Osteoblast (primary cell): ENCODE measurements around the gene DSTN. TPM values are rescaled to one million over a fixed set of nuclear protein-coding genes. Genes with fewer than 3 reads are reported as not detected.

ENCODE experiments used
- DNase-seq: peaks from one replicate; pipeline ENCODE4 v3.0.0; 2011; ENCODE audit warnings: low spot score, mixed read lengths; ENCODE audit not compliant: insufficient read length; ENCODE audit errors: missing footprints
- H2AFZ ChIP-seq: 2 replicates; pipeline ENCODE4 v1.6.0; 2011; ENCODE audit warnings: mild to moderate bottlenecking, low read length
- H3K27ac ChIP-seq: 2 replicates; pipeline ENCODE4 v1.5.1; 2011; ENCODE audit warnings: mild to moderate bottlenecking, low read depth, low read length, moderate library complexity
- H3K27me3 ChIP-seq: 2 replicates; pipeline ENCODE4 v1.6.0; 2012; ENCODE audit warnings: mild to moderate bottlenecking, control low read depth, inconsistent platforms, low read length, moderate library complexity; ENCODE audit not compliant: insufficient read depth
- H3K36me3 ChIP-seq: 2 replicates; pipeline ENCODE4 v1.5.1; 2011; ENCODE audit warnings: mild to moderate bottlenecking, low read length, control low read depth, moderate library complexity; ENCODE audit not compliant: insufficient read depth
- H3K4me1 ChIP-seq: 2 replicates; pipeline ENCODE4 v1.5.1; 2011; ENCODE audit warnings: mild to moderate bottlenecking, low read length, control low read depth, moderate library complexity; ENCODE audit not compliant: insufficient read depth
- H3K4me2 ChIP-seq: 2 replicates; pipeline ENCODE4 v1.6.0; 2011; ENCODE audit warnings: mild to moderate bottlenecking, low read length; ENCODE audit not compliant: insufficient read depth
- H3K4me3 ChIP-seq: fragments of 200-600 bp; sonication (generic); 3 replicates; pipeline ENCODE4 v1.5.1; 2012; ENCODE audit warnings: mild to moderate bottlenecking, low read length, inconsistent platforms; ENCODE audit not compliant: insufficient read depth
- H3K79me2 ChIP-seq: 2 replicates; pipeline ENCODE4 v1.6.0; 2012; ENCODE audit warnings: mild to moderate bottlenecking, low read length, control low read depth, inconsistent platforms; ENCODE audit not compliant: insufficient read depth
- H3K9me3 ChIP-seq: 2 replicates; pipeline ENCODE4 v1.5.1; 2011; ENCODE audit warnings: low read depth, low read length, control low read depth
- H4K20me1 ChIP-seq: 2 replicates; pipeline ENCODE4 v1.6.0; 2012; ENCODE audit warnings: mild to moderate bottlenecking, low read length, control low read depth; ENCODE audit not compliant: insufficient read depth
- total RNA-seq: library from RNA; depleted of rRNA; stranded (reverse); fragments of >200 nt; gene quantifications from 2 replicates; pipeline ENCODE4 v1.2.3, GENCODE V29; 2012
- TF ChIP-seq, protein P1 (sequence below): IDR thresholded peaks from 2 replicates; pipeline ENCODE4 v1.5.1; 2011; ENCODE audit warnings: mild to moderate bottlenecking, low read depth, low read length, moderate library complexity; ENCODE audit errors: extremely low read depth

Gene DSTN
- 627 and 634 TPM in 2 replicates for total RNA-seq

- TF ChIP-seq, protein P1, sequence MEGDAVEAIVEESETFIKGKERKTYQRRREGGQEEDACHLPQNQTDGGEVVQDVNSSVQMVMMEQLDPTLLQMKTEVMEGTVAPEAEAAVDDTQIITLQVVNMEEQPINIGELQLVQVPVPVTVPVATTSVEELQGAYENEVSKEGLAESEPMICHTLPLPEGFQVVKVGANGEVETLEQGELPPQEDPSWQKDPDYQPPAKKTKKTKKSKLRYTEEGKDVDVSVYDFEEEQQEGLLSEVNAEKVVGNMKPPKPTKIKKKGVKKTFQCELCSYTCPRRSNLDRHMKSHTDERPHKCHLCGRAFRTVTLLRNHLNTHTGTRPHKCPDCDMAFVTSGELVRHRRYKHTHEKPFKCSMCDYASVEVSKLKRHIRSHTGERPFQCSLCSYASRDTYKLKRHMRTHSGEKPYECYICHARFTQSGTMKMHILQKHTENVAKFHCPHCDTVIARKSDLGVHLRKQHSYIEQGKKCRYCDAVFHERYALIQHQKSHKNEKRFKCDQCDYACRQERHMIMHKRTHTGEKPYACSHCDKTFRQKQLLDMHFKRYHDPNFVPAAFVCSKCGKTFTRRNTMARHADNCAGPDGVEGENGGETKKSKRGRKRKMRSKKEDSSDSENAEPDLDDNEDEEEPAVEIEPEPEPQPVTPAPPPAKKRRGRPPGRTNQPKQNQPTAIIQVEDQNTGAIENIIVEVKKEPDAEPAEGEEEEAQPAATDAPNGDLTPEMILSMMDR: no peak
- peak within 1 kb of the TSS; percentile 91 for H3K4me3 ChIP-seq
- H3K79me2 ChIP-seq: peaks cover 54% of the 10 kb centered on the region
- H3K36me3 ChIP-seq: peaks cover 8% of the 10 kb centered on the region
- H3K4me2 ChIP-seq: peak within 1 kb of the TSS; percentile 90
- no peak within 1 kb of the TSS for H2AFZ ChIP-seq
- peaks cover 41% of the 10 kb centered on the region for H3K4me1 ChIP-seq
- peaks cover 42% of the 10 kb centered on the region for H4K20me1 ChIP-seq
- H3K27ac ChIP-seq: peak within 1 kb of the TSS; percentile 95
- DNase-seq: peak; percentile 97
- no peaks in the 10 kb centered on the region for H3K9me3 ChIP-seq
- no peaks in the 10 kb centered on the region for H3K27me3 ChIP-seq
Measured at GRCh38 chr20:17569616-17570346, at the start of gene DSTN. DSTN (plus strand) TSS chr20:17570075; CDS start chr20:17570209, 134 bp downstream.

GRCh38 chr20:17520583-17520982, 49.3 kb upstream of the DSTN start:
- no peak overlapping the region for H3K4me2 ChIP-seq
- H3K27me3 ChIP-seq: peaks cover 5% of the 10 kb centered on the region
- H3K79me2 ChIP-seq: no peaks in the 10 kb centered on the region
- DNase-seq: no peak
- H3K36me3 ChIP-seq: no peaks in the 10 kb centered on the region
- TF ChIP-seq, protein P1: no peak
- peak overlapping the region; percentile 42 for H2AFZ ChIP-seq
- no peak overlapping the region for H3K27ac ChIP-seq
- H3K9me3 ChIP-seq: no peaks in the 10 kb centered on the region
- no peak overlapping the region for H3K4me3 ChIP-seq
- no peaks in the 10 kb centered on the region for H3K4me1 ChIP-seq
- H4K20me1 ChIP-seq: no peaks in the 10 kb centered on the region

DNA sequence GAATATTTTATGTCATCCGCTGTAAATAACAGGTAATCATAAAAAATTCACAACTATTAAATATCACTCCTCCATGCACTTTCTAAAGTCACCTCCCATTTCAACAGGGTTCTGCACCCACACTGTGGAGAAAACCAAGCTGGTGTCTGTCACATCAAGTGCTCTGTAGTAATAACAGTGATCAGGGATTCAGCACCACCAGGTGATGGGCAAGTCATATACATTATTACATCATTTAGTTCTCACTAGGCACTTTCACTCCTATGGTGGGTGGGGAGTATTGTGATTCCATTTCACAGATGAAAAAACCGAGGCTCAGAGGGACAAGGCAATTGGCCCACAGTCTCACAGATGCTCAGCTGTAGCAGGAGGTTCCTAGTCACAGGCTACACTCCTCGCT, 47.3 kb upstream of the DSTN start:
- no peak for DNase-seq
- TF ChIP-seq, protein P1: no peak
- H3K9me3 ChIP-seq: no peaks in the 10 kb centered on the region
- H3K4me1 ChIP-seq: no peaks in the 10 kb centered on the region
- H3K4me3 ChIP-seq: no peak overlapping the region
- H3K4me2 ChIP-seq: no peak overlapping the region
- no peaks in the 10 kb centered on the region for H3K79me2 ChIP-seq
- H3K27me3 ChIP-seq: peaks cover 7% of the 10 kb centered on the region
- H4K20me1 ChIP-seq: no peaks in the 10 kb centered on the region
- H3K36me3 ChIP-seq: no peaks in the 10 kb centered on the region
- no peak overlapping the region for H3K27ac ChIP-seq
- H2AFZ ChIP-seq: no peak overlapping the region

- Histone ChIP-seq H3K4me2 (no peak overlapping the region), H3K4me3 (no peak overlapping the region), H4K20me1 (no peaks in the 10 kb centered on the region), H3K79me2 (no peaks in the 10 kb centered on the region), H2AFZ (no peak overlapping the region), H3K9me3 (no peaks in the 10 kb centered on the region), H3K27ac (no peak overlapping the region), H3K27me3 (peaks cover 7% of the 10 kb centered on the region), H3K36me3 (no peaks in the 10 kb centered on the region), H3K4me1 (no peaks in the 10 kb centered on the region)
- TF ChIP-seq, protein P1: no peak
- no peak for DNase-seq
Measured at GRCh38 chr20:17523326-17523725, 46.5 kb upstream of the DSTN start.
